Measurements from ENCODE around the gene MGAT5.

MGAT5 gene

GRCh38 chr2:134231965-134232340, 21.9 kb upstream of the MGAT5 start:
- DNase-seq = no peak

GRCh38 chr2:134232461-134232860, 21.4 kb upstream of the MGAT5 start:
- peak; percentile 13 for DNase-seq

- DNase-seq = peak; percentile 62 to 78
These were observed 20.8 kb upstream of the MGAT5 start for GRCh38 chr2:134232868-134233727.

- no peak for DNase-seq
These were observed 20.1 kb upstream of the MGAT5 start for GRCh38 chr2:134233728-134234136.

- DNase-seq = no peak
These were observed 19.3 kb upstream of the MGAT5 start for GRCh38 chr2:134234535-134234934.

GRCh38 chr2:134235510-134236144, 18.2 kb upstream of the MGAT5 start:
- DNase-seq = no peak

GRCh38 chr2:134238371-134238770, 15.5 kb upstream of the MGAT5 start:
- no peak for DNase-seq

GRCh38 chr2:134240061-134240460, 13.8 kb upstream of the MGAT5 start:
- DNase-seq = no peak

GRCh38 chr2:134241911-134242310, 12.0 kb upstream of the MGAT5 start:
- no peak for DNase-seq

GRCh38 chr2:134243244-134243643, 10.6 kb upstream of the MGAT5 start:
- DNase-seq = no peak

GRCh38 chr2:134244086-134244485, 9.8 kb upstream of the MGAT5 start:
- no peak for DNase-seq

- no peak for DNase-seq
These were observed 9.3 kb upstream of the MGAT5 start for GRCh38 chr2:134244587-134244986.

GRCh38 chr2:134245340-134245984, 8.4 kb upstream of the MGAT5 start:
- peak; percentile 92 to 93 for DNase-seq

GRCh38 chr2:134246154-134246874, 7.6 kb upstream of the MGAT5 start:
- peak in 1 of 2 experiments; percentile 19 for DNase-seq

GRCh38 chr2:134247679-134248078, 6.2 kb upstream of the MGAT5 start:
- DNase-seq = no peak

- DNase-seq = no peak
These were observed 5.0 kb upstream of the MGAT5 start for GRCh38 chr2:134248913-134249312.

GRCh38 chr2:134249755-134250154, 4.1 kb upstream of the MGAT5 start:
- DNase-seq = no peak

GRCh38 chr2:134250840-134251461, 2.9 kb upstream of the MGAT5 start:
- peak; percentile 61 to 73 for DNase-seq

- DNase-seq = peak; percentile 25 to 33
These were observed 1.7 kb upstream of the MGAT5 start for GRCh38 chr2:134252092-134252750.

GRCh38 chr2:134253117-134253704, 661 bp upstream of the MGAT5 start:
- no peak for DNase-seq

- DNase-seq = no peak
These were observed 952 bp downstream of the MGAT5 start for GRCh38 chr2:134254824-134255223.

- no peak for DNase-seq
These were observed 3.1 kb downstream of the MGAT5 start for GRCh38 chr2:134256956-134257355.

Data from Kasumi-1 (cell line).